B cell (primary cell): ENCODE data around the gene ZNF146.

Experiments used
- CTCF ChIP-seq: fragments of 200-600 bp; IDR thresholded peaks from one replicate; pipeline ENCODE4 v1.8.0; 2022; ENCODE audit warnings: antibody characterized with exemption, mild to moderate bottlenecking
- EZH2 ChIP-seq: IDR thresholded peaks from 2 replicates; pipeline ENCODE4 v1.6.1; 2012; ENCODE audit warnings: borderline replicate concordance, low read depth, mild to moderate bottlenecking, moderate library complexity, low read length; ENCODE audit not compliant: insufficient read depth, poor library complexity, severe bottlenecking

- no peak for TF ChIP-seq CTCF
- TF ChIP-seq EZH2 = no peak
Measured at GRCh38 chr19:36256064-36256463, 41.2 kb downstream of the ZNF146 start.
